Measurements from ENCODE around the gene PZP. TPM values are rescaled to one million over a fixed set of nuclear protein-coding genes. Genes with fewer than 3 reads are reported as not detected.

The PZP gene
- total RNA-seq, 2 donors from 2014 or later: not detected

DNA sequence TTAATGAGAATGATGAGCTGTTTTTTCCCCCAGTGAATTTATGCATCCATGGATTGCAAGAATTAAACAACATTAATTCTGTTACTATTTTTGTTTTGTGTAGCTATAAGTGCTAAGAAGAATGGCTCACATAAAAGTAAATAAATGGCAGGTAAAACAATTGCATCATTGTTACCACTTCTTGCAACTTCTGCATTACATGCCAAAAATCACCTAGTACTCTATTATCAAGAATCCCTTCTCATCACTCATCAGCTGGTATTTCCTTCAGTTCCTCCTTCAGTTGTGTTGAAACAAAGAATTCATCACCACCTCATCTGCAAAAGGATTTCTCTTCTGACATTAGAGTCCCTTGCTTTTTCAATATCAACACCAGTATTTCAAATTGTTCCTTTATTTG, 93.2 kb downstream of the PZP start:
- ATAC-seq (no peak), DNase-seq (ENCODE audit: low spot score in 2 of 2) (no peak)
- Mint-ChIP-seq H3K27ac (no peak overlapping the region), H3K36me3 (no peaks in the 10 kb centered on the region), H3K9me3 (no peaks in the 10 kb centered on the region)

DNA sequence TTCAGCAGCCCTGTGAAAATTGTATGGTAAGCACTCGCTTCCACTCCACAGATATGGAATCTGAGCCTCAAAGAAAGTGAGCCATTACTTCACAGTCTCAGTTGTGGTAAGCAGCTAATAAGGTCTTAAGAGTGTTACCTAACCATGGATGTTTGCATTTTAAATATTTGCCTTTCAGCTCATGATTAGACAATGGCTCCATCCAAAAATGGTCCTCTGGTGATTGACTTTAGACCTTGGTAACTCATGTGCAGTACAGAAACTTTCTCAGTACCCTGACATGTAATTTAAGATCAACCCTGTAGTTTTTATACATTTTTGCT, 94.2 kb downstream of the PZP start:
- Mint-ChIP-seq H3K36me3 (no peaks in the 10 kb centered on the region), H3K9me3 (no peaks in the 10 kb centered on the region), H3K27ac (no peak overlapping the region)
- DNase-seq (ENCODE audit: low spot score in 2 of 2) (no peak), ATAC-seq (no peak)

DNA sequence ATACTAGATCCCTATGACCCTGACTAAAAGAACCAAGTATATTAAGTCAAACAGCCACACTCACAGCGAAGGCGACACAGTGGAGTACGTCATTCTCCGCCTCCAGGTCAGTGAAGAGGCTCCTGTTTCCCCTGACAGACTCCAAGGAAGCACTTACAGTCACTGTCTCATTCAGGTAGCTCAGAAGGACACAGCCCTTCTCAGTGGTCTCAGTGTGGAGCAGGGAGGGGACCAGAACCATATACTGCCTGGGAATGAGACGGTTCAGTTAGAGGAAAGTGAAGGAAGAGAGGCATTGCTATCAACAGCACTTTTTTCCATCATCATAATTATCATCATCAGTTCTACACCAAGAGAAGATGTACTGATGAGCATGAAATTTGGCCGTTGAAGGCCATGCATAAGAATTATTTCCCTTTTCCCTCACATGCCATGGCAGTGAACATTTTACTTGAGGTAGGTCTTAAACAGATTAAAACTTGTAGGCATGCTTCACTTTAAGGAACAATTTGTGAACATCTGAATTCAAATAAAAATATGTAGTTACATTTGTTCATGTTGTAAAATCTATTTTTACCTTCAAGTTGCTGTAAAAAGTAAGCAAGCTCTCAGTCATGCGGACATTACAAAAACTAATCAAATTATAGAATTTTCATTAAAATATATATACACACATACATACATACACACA, 94.8 kb downstream of the PZP start:
- H3K36me3 Mint-ChIP-seq: no peaks in the 10 kb centered on the region
- ATAC-seq: no peak
- H3K27ac Mint-ChIP-seq: no peak overlapping the region

DNA sequence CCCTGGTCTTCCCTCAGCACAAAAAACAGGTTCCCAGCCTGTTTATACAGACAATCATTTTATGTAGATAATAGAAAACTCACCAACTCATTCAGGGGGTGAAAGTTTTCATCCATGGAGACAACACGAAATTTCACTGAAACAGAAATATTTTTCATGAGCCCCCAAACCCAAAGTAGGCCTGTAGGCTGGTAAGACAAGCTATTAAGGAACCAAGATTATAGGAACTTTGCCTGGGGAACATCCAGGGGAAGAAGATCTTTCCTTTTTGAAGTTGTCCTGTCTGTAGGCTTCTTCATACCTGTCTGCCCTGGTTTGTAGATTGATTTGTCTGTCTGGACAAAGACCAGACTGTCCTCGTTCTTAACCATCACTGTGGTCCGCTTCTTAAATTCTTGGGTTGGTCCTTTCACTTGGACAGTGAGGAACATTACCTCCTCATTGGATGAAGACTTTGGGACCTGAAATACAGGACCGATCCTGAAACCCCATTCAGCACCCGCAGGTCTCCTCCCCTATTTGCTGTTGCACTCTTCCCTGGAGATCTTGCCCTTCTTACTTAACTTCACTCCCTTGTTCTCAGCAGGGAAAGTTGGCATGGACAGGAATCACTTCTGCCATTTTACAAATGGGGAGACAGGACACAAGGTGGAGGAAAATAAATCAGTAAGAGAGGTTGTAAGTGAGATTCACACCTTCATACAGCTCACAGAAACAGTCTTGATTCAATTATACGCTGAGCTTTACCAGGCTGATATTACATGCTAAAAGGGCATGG, 95.9 kb downstream of the PZP start:
- Mint-ChIP-seq H3K9me3 (no peaks in the 10 kb centered on the region), H3K36me3 (no peaks in the 10 kb centered on the region), H3K27ac (no peak overlapping the region)
- no peak for ATAC-seq
- DNase-seq (ENCODE audit: low spot score in 2 of 2): no peak

More for the DNA sequence above, 94.8 kb downstream of the PZP start:
- DNase-seq (ENCODE audit: low spot score in 2 of 2): no peak
- no peaks in the 10 kb centered on the region for H3K9me3 Mint-ChIP-seq

DNA sequence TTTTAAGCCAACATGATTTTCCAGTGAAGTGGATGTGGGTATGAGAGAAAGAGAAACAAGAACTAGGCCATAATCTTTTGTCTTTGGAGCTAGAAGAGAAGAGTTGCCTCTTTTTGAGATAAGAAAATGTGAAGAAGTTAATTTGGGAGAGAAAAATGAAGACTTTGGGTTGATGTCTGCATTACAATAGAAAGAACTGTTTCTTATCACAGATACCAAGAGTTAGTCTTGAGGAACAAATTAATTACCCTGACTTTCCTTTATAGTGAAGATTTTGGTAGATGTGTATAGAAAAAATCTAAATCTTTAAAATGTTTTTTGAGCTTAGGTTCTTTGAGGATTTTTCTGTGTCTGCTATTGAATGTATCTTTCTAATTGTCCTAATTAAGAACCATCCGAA, 96.7 kb downstream of the PZP start:
- ATAC-seq (no peak), DNase-seq (ENCODE audit: low spot score in 2 of 2) (no peak)
- Mint-ChIP-seq H3K9me3 (no peaks in the 10 kb centered on the region), H3K36me3 (no peaks in the 10 kb centered on the region), H3K27ac (no peak overlapping the region)

DNA sequence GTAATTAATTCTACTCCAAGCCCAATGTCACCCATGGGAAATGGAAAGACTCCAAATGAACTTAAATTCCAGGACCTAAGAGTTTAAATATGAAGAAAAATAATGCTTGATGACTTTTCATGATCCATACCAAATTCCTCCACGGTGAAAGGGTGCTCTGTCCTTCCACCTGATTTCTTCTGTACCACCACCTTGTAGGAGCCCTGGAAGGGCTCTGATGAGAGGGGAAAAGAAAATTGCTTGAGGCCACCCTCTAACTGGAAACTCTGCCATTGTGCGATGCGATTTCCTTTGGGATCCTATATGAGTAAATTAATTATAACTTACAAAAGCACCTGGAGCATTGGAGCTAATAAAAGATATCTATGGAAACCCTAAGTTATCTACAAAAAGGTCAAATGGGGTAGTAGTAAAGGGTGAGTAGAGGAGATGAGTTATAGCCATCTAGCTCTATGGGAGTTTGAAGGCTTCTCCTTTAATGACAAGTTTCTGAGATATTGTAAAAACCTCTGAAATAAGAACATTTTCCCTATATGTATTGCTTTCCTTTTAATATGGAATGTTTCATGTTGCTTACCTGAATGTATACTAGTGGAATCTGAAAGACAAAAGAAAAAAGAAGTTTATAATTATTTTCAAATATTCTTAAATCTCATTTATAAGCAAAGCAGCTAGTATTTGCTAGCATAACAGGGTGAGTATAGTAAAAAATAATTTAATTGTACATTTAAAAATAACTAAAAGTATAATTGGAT, 98.3 kb downstream of the PZP start:
- H3K27ac Mint-ChIP-seq: no peak overlapping the region
- H3K36me3 Mint-ChIP-seq: no peaks in the 10 kb centered on the region
- DNase-seq (ENCODE audit: low spot score in 2 of 2) (no peak), ATAC-seq (no peak)
- no peaks in the 10 kb centered on the region for H3K9me3 Mint-ChIP-seq

DNA sequence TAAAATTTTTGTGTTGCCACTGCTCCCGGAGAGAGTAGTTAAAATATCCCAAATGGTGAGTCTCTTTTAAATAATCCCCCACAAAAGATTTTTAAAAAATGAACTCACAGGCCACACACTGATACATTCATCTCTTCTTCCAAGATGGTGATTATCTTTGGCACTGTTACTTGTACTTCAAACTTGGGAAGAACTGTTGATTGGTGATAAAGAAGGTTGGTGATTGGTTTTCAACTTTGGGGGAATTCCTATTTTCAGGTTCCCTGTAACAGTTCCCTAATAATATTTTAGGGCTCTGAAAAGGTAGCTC, 99.0 kb downstream of the PZP start:
- Mint-ChIP-seq H3K9me3 (no peaks in the 10 kb centered on the region), H3K36me3 (no peaks in the 10 kb centered on the region), H3K27ac (no peak overlapping the region)
- DNase-seq (ENCODE audit: low spot score in 2 of 2): no peak
- no peak for ATAC-seq

DNA sequence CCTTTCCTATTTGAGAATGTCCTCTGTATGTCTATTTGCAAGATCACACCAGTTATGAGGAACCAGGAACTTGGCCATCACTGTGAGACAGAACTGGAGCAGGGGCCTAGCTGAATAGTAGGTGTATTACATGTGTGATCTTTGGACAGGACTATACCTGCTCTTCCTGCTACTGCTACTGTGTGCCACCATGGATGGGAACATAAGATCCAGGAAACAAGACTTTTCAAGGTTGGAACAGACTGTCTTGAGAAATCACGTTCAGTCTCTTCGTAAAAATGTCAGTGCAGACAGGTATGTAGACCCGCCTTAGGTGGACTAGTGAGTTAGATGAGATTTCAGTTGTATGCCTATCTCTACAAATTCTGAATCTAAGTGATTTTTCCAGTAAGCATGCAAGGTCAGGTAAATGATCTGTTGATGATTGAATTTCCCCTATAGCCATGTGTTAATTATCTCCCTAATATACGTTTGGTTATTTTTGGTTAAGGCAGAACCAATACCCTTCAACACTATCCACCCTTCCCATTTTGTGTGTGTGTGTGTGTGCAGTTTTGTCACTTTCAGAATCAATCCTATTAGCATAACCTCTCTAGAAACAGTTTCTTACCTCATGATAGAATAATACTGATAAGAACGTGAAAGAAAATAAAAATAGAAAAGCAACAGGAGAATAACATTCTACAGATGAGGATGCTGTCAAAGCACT, 99.5 kb downstream of the PZP start:
- no peak for ATAC-seq
- Mint-ChIP-seq H3K27ac (no peak overlapping the region), H3K9me3 (no peaks in the 10 kb centered on the region), H3K36me3 (no peaks in the 10 kb centered on the region)
- DNase-seq (ENCODE audit: low spot score in 2 of 2): no peak

DNA sequence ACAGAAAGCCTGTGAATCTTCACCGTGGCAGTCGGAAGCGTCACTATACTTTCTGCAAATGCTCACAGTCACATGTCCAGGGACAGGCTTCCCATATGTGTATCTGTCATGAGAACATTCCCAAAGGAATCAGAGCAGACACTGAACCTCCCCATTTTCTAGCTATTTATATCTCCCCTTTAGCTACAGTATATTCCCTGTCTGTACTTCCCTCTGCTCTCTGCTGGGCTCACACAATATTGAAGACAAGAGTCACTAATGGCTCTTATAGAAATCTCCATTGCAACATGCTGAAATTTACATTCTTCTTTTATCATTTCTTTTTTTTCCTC, 100.7 kb downstream of the PZP start:
- ATAC-seq: no peak
- Mint-ChIP-seq H3K9me3 (no peaks in the 10 kb centered on the region), H3K27ac (no peak overlapping the region), H3K36me3 (no peaks in the 10 kb centered on the region)
- no peak for DNase-seq (ENCODE audit: low spot score in 2 of 2)

DNA sequence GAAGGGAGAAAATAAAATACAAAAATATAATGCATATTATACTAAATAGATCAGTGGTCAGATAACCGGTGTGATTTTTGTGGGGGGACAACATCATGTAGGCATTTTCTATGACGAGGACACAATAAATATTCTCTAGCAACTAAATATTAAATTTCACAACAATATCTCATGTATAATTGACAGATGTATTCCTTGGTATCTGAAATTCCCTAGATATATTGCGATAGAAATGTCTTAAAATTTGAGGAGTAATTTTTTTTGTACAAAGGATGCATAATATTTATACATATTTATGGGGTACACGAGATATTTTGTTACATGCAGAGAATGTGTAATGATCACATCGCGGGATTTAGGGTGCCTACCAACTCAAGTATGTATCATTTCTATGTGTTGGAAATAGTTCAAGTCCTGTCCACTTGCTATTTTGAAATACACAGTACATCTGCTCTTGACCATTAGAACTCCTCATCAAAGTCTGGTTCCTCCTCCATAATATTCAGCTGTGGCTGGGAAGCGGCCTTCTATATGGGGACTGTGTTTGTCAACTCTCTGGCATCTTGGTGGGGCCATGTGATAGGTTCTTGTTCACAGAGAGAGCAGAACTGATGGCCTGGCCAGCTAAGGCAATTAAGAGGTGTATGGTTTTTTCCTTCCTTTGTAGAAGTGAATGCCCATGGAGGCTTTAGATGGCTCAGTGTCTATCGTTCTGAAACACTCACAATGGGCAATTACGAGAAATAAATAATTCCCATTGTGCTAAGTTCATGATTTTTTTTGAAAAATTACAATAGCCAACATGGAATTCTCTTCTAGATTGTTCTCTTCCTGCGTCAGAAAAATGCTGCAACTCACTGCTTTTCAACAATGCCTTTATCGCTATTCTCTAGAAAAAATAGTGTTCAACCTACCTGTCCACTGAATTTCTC, 101.3 kb downstream of the PZP start:
- ATAC-seq (no peak), DNase-seq (ENCODE audit: low spot score in 2 of 2) (no peak)

DNA sequence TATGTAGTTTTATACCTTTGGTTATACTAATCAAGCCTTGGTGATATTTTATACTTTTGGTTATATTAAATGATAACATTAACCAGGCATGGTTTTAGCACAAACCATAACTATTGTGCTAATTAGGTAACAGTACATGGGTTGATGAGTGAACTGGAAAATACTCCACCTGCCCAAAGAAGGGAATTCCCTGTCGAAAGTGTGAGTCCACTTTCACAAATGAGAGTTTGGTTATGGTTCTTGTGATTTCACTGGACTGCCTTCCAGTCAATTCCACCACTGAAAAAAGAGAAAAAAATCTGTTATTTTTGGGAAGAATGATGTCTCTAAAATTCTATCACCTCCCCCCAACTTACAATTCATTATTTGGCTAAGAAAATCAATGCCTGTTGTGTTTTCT, 102.1 kb downstream of the PZP start:
- no peak for DNase-seq (ENCODE audit: low spot score in 2 of 2)
- Mint-ChIP-seq H3K9me3 (no peaks in the 10 kb centered on the region), H3K36me3 (no peaks in the 10 kb centered on the region), H3K27ac (no peak overlapping the region)
- no peak for ATAC-seq

More for the DNA sequence above, 101.3 kb downstream of the PZP start:
- H3K9me3 Mint-ChIP-seq: no peaks in the 10 kb centered on the region
- no peak overlapping the region for H3K27ac Mint-ChIP-seq
- H3K36me3 Mint-ChIP-seq: no peaks in the 10 kb centered on the region

DNA sequence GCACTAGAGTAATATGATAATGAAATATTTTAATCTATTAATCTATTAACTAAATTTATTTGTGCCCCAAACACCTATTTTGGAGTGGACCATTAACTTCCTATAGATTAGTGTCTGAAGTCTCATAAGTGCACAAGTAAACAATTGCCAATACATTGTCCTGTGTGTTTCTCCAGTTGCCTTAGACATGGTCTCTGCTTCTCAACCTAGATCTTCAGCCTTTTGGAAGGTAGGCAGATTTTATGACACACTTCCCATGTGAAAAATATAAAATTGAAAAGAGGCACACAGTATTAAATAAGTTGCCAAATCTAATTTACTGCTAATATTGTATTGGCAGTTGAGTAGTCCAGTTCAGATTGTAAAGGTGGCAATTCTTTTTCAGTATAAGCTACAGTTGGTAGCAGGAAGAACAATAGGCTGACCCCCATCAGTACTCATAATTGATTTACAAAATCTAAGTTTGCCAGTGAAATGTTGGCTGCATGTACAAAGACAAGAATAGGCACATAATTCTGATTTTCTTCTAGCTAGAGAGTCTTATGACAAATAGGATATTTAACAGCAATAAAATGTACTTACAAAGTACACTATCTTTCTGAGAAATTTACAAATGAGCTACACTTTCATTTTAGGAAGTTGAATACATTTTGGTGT, 103.3 kb downstream of the PZP start:
- no peaks in the 10 kb centered on the region for H3K9me3 Mint-ChIP-seq
- no peaks in the 10 kb centered on the region for H3K36me3 Mint-ChIP-seq
- DNase-seq (ENCODE audit: low spot score in 2 of 2): no peak
- ATAC-seq: no peak
- no peak overlapping the region for H3K27ac Mint-ChIP-seq

DNA sequence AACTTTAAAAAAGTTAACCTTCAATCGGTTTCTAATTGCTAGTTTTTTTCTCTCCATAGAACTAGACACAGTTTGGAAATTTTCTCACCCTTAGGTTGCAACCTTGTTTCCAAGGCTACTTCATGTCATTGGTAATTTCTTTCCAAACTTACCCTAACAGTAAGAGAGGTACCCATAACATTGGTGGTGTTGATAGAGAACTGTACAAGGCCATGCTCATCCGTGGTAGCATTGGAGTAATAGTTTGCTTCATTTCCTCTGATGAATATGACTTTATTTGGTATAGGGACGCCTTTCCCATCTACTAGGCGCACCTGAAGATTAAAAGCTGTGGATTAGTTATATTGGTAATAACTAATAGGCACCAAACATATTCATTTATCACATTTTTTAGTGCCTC, 104.1 kb downstream of the PZP start:
- Mint-ChIP-seq H3K9me3 (no peaks in the 10 kb centered on the region), H3K36me3 (no peaks in the 10 kb centered on the region), H3K27ac (peak overlapping the region in 1 of 2 donors; percentile 5)
- no peak for ATAC-seq
- DNase-seq (ENCODE audit: low spot score in 2 of 2): no peak

DNA sequence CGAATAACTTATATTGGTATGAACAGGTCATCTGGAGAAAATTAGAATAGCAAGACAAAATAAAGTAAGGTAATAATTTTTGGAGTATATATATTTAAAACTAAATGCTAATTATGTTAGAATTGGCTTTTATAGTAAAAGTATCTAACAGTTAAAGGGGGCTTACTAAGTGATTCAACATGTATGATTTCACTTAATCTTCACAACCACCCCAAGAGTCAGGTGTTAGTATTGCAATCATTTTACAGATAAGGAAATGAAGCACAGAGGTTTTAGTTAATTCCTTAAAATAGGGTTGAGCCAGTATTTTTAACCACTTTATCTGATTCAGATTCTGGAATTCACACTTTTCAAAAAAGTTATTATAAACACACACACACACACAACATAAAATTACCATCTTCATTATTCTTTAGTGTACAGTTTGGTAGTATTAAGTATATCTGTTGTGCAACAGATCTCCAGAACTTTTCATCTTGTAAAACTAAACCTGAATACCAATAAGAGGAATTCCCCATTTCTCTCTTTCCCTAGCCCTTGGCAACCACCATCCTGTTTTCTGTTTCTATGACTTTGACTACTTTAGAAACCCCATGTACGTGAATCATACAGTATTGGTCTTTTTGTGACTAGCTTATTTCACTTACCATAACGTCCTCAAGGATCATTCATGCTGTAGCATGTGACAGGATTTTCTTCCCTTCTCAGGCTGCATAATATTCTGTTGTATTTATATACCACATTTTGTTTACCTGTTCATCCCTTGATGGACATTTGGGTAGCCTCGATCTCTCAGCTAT, 104.9 kb downstream of the PZP start:
- ATAC-seq (peak; percentile 99), DNase-seq (ENCODE audit: low spot score in 2 of 2) (no peak)
- H3K27ac Mint-ChIP-seq: no peak overlapping the region
- H3K9me3 Mint-ChIP-seq: no peaks in the 10 kb centered on the region
- no peaks in the 10 kb centered on the region for H3K36me3 Mint-ChIP-seq

DNA sequence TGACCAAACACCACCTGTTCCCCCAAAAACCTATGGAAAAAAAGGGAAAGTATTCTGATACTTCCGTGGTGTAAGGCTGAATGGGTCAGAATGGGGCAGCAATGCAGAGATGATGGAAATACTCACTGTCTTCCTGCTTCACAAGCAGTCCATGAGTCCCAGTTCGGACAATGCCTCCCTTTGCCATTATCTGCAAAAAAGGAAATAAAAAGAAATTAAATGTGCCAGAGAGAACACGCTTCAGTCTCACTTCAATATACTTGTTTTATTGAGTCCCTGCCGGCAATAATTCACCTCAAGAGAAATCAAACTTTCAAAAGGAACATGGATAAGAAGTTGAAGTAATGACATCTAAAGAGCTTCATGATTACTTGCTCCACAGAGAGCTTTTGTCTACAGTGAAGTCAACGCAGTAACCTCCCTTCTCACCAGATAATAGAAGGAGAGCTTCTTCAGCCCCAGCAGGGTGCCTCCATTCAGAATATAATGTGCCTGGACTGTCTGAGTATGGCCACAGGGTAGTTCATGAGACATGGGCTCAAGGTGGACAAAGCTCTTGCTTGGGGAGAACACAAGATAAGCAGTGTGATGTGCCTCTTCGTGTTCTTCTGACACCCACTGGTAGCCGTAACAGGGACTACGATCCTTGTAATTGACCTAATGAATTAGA, 107.0 kb downstream of the PZP start:
- H3K9me3 Mint-ChIP-seq: no peaks in the 10 kb centered on the region
- DNase-seq (ENCODE audit: low spot score in 2 of 2) (no peak), ATAC-seq (no peak)
- no peaks in the 10 kb centered on the region for H3K36me3 Mint-ChIP-seq
- no peak overlapping the region for H3K27ac Mint-ChIP-seq

Measured in activated naive CD4-positive, alpha-beta T cell treated with anti-CD3 and anti-CD28 coated beads, Interleukin-2, amount 50 U/mL, for 72 hours (primary cell).